ENCODE data around the gene FBXO22.

GRCh38 chr15:75966073-75966472, 62.4 kb downstream of the FBXO22 start:
- TF ChIP-seq CTCF (IDR thresholded peaks at IDR 0.05) (no peak), POLR2A (IDR thresholded peaks at IDR 0.05) (no peak)
